PC-3 (cell line): ENCODE data around the gene CRYAA.
"Not testable (repeated sequence)": the region's sequence is repeated elsewhere in the genome, so short reads cannot be mapped to it uniquely, and the experiment has no call there.

Experiments
- EZH2 ChIP-seq: fragments of 300-600 bp; sonication (generic); IDR thresholded peaks from one replicate; pipeline ENCODE4 v1.6.1; 2017; ENCODE audit warnings: antibody characterized with exemption, mild to moderate bottlenecking, low read length; ENCODE audit not compliant: unreplicated experiment
- EZH2phosphoT487 ChIP-seq: fragments of 300-600 bp; sonication (generic); IDR thresholded peaks from 2 replicates; pipeline ENCODE4 v1.6.1; 2018; ENCODE audit warnings: mild to moderate bottlenecking, antibody characterized with exemption, low read length, borderline replicate concordance
- TF ChIP-seq, protein P1 (sequence below): fragments of 300-600 bp; sonication (generic); conservative IDR thresholded peaks from 2 replicates; pipeline ENCODE4 v1.5.1; 2017; ENCODE audit warnings: antibody characterized with exemption, low read depth, mild to moderate bottlenecking, low read length

DNA sequence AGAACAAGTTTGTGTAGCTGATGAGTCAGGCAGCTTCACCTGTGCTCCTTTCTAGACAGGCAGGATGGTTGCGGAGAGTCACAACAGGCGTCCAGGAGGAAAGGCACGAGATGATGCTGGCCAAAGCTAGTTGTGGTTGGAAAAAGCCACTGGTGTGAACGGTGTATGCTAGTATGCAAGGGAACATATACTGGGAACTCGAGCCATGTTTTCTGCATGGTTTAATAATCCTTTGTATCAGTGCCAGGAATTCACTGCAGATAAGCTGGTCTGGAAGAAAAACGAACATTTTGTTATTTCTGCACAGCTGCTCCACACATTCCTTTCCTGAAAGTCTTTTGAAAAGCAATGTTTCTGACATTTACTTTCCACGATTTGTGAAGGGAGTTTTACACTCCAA lies 38.7 kb upstream of the CRYAA start:
- TF ChIP-seq, protein P1, sequence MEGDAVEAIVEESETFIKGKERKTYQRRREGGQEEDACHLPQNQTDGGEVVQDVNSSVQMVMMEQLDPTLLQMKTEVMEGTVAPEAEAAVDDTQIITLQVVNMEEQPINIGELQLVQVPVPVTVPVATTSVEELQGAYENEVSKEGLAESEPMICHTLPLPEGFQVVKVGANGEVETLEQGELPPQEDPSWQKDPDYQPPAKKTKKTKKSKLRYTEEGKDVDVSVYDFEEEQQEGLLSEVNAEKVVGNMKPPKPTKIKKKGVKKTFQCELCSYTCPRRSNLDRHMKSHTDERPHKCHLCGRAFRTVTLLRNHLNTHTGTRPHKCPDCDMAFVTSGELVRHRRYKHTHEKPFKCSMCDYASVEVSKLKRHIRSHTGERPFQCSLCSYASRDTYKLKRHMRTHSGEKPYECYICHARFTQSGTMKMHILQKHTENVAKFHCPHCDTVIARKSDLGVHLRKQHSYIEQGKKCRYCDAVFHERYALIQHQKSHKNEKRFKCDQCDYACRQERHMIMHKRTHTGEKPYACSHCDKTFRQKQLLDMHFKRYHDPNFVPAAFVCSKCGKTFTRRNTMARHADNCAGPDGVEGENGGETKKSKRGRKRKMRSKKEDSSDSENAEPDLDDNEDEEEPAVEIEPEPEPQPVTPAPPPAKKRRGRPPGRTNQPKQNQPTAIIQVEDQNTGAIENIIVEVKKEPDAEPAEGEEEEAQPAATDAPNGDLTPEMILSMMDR, result not testable (repeated sequence)
- not testable (repeated sequence) for TF ChIP-seq EZH2phosphoT487, EZH2
